ENCODE data around the gene FERMT1. TPM values are rescaled to one million over a fixed set of nuclear protein-coding genes. Genes with fewer than 3 reads are reported as not detected.
A peak's percentile ranks its signal among the peaks of the same experiment; 100 is the strongest.
"Not testable (repeated sequence)": the region's sequence is repeated elsewhere in the genome, so short reads cannot be mapped to it uniquely, and the experiment has no call there.

Gene FERMT1
- total RNA-seq, 1 donor from 2014 or later, result 3.5 TPM

DNA sequence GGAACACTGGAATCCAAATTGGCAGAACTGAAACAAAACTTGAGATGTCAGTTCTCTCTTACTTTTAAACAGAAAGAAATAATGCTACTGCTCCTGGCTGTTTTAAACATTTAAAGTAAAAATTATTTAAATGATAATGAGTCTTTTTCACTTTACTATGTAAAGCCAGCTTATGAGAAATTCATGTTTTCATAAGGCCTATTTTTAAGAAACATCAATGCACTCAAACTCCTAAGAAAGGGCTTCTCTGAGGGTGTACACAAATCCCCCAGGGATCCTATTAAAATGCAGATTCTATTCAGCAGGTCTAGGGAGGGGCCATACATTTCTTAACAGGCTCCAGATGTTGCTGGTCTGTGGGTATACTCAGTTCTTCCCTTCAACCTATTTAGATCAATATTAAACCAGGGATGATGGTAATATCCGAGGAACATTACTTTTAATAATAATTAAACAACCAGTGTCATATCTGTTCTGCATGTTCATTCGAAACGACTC is 2.3 kb downstream of the FERMT1 start:
- ATAC-seq (no peak), DNase-seq (ENCODE audit: low spot score) (no peak)
- intact Hi-C loops (cut with DNase I), result no loop called here

DNA sequence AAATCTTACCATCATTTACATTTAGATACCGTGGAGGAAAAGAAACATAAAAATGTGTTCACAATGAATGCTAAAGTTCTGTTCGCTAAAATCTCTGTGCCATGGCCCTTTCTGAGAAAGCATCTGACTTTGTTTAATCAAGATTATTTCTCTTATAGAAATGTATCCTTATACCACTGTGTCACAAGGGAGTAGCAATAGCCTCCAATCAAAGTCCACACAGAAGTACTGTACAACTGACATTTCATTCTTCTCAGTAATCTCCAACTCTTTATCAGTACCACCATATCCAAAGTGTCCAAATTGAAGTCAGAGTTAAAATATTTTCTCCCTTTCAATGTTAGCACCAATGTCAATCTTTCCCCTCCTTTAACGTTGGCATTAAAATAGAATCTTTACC is 6.1 kb downstream of the FERMT1 start:
- DNase-seq (ENCODE audit: low spot score), result no peak
- ATAC-seq, result no peak
- intact Hi-C loops (cut with DNase I), result no loop called here

DNA sequence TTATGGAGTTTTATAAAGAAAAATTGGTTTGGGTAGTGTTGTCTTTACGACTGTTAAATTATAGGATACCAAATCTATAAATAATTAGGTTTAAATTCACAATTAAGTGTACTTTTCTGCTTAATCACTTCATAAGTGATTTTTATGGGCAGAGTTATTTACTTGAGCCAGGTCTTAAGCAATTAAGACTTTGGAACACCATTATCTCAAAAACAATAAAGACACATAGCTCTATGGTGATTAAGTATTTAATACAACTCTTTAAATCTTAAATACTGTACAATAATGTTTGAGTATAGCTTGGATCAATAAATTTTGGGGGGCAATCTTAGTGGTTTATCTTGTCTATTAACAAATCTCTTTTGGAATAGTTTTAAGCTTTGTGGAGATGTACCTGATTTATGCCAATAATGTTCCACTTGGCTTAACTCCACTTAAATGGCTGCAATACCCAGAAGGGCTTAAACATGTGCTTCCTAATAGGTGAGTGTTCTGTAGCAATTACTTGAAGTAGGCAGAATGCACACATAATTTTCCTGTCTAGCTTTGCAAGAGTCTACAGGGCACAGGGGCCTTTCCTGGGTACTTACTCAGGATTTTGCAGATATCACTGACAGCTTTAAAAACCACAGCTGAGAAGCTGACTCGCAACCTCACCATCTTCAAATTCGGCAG is 7.5 kb downstream of the FERMT1 start:
- intact Hi-C loops (cut with DNase I), result no loop called here
- ATAC-seq, result no peak
- DNase-seq (ENCODE audit: low spot score), result no peak

DNA sequence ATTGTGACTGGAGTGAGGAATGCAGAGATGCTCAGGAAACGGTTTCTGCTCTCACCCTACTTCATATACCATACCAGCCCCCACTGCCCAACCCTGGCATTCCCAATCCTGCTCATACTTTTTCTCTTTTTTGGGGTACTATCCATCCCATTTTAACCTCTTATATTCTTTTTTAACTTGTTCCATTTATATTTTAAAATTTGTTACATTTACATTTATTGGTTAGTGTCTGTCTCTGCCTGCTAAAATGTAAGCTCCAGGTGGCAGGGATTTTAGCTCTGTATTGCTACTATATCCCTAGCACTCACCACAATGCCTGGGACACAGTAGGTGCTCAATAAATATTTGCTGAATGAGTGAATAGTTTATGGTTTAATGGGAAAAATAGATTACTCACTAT is 8.1 kb downstream of the FERMT1 start:
- intact Hi-C loops (cut with DNase I), result no loop called here

DNA sequence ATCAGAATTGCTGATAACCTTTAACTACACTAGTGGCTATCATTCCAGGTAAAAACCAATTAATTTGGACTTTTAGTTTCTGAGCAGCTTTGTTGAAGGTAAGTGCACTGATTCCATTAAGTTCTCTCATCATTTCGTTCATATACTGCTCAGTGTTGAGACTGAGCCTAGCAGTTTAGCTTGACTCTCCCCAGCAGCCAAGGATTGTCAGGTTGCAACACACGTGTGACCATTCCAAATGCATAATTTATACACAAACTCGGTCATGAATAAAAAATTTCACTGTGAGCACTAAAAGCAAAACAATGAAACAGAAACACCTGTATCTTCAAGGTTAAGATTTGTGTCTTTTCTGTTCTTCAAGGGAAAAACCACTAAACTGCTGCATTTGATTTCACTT is 8.9 kb downstream of the FERMT1 start:
- no peak for DNase-seq (ENCODE audit: low spot score)
- ATAC-seq, result no peak
- intact Hi-C loops (cut with DNase I), result no loop called here

More for the DNA sequence above, 8.1 kb downstream of the FERMT1 start:
- no peak for DNase-seq (ENCODE audit: low spot score)
- no peak for ATAC-seq

DNA sequence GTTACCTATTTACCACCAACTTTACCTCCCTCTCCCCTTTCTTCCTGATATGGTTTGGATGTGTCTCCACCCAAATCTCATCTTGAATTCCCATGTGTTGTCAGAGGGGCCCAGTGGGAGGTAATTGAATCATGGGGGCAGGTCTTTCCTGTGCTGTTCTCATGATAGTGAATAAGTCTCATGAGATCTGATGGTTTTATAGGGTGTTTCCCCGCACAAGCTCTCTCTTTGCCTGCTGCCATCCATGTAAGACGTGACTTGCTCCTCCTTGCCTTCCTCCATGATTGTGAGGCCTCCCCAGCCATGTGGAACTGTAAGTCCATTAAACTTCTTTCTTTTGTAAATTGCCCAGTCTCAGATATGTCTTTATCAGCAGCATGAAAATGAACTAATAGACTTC is 9.9 kb downstream of the FERMT1 start:
- DNase-seq (ENCODE audit: low spot score); ATAC-seq; intact Hi-C loops (cut with DNase I): not testable (repeated sequence)

DNA sequence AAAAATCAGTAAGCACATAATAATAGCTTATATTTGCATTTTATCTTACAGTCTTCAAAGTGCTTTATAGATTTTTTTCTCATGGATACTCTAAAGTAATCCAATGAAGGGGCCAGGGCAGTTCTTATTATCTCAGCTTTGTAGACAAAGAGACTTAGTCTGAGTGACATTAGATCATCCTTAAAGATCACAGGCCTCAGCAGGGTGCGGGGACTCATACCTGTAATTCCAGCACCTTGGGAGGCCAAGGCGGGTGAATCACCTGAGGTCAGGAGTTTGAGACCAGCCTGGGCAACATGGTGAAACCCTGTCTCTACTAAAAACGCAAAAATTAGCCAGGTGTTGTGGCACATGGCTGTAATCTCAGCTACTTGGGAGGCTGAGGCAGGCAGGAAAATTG is 14.5 kb downstream of the FERMT1 start:
- intact Hi-C loops (cut with DNase I), result no loop called here
- ATAC-seq (no peak), DNase-seq (ENCODE audit: low spot score) (no peak)

DNA sequence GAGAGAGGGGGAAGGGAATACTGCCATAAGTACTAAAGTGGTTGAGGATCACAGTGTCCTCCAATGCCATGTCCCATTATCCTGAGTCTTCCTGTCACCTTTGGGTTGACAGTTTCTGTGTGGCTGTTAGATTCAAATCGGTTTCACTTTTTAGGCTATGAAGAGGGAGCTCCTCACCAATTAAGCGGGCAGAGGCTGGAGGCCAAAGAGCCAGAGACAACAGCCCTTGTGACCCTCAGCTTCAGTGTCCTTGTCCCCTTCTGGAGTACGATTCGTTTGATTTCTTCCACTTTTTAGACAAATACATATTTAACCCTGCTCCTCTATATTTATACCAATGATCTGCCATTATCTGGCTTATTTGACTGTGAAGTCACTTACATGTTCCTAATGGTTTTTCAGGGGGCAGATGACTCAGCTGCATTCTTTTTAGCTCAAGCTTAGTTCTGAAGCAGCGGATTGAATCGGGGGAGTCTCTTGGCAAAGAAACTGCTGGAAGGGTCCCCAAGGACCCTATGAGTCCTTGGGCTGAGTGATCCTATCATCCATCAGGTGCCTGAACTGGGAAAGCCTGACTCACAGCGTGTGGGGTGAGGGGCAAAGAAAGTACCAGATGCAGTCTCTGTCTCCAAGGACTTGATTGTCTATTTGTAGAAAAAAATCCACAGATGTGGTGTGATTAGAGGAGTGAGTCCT is 18.2 kb downstream of the FERMT1 start:
- intact Hi-C loops (cut with DNase I), result no loop called here
- no peak for DNase-seq (ENCODE audit: low spot score)
- peak; percentile 70 for ATAC-seq

DNA sequence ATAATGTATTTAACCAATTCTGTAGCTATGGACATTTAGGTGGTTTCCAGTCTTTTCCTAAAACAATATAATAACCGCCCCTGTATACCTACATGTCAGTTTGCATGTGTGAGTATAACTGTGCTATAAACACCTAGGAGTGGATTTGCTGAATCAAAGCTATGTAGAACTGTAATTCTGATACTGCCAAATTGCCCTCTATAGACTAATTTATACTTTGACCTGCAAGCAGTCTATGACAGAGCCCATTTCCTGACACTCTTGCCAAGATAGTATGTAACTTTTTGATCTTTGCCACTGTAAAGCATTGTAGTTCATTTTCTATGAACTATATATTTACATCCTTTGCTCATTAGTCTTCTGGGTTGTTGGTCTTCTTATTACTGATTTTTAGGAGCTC is 19.5 kb downstream of the FERMT1 start:
- ATAC-seq, result no peak
- no peak for DNase-seq (ENCODE audit: low spot score)
- intact Hi-C loops (cut with DNase I), result no loop called here

DNA sequence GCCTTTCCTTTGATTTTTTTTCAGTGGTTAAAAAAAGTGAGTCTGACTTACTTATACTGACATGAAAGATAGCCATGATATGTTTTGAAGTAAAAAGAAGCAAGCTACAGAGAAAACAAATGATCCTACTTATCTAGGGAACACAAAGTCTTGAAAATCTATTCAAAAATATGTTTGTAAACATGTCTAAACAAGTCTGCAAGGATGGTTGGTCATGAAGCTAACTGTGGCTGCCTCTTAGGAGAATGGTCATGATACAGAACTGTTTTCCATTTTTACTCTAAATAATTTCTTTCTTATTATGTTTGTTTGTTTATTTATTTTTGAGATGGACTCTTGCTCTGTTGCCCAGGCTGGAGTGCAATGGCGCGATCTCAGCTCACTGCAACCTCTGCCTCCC is 21.5 kb downstream of the FERMT1 start:
- no peak for ATAC-seq
- no peak for DNase-seq (ENCODE audit: low spot score)
- intact Hi-C loops (cut with DNase I), result no loop called here

DNA sequence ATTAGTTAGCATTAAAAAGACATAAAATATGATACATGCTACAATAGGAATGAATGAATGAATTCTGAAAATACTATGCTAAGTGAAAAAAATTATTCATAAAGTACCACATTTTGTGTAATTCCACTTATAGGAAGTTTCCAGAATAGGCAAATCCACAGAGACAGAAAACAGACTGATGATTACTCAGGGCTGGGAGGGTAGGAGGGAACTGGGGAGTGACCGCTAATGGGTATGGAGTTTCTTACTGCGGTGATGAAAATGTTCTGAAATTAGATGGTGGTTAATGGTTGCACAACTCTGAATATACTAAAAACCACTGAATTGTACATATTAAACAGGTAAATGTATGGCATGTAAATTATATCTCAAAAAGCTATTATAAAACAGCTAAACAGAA is 22.6 kb downstream of the FERMT1 start:
- ATAC-seq, result no peak
- intact Hi-C loops (cut with DNase I), result no loop called here

DNA sequence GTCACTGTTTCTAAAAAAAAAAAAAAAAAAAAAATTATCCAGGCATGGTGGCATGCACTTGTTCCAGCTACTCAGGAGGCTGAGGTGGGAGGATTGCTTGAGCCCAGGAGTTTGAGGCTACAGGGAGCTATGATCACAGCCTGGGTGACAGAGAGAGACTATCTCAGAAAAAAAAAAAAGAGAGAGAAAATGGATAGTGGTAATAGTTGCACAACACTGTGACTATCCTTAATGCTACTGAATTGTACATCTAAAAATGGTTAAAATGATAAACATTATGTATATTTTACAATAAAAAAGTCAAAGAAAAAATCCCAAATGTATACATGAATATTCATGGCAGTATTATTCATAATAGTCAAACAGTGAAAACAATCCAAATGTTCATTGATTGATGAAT is 23.0 kb downstream of the FERMT1 start:
- intact Hi-C loops (cut with DNase I), result no loop called here
- DNase-seq (ENCODE audit: low spot score) (no peak), ATAC-seq (no peak)

More for the DNA sequence above, 22.6 kb downstream of the FERMT1 start:
- no peak for DNase-seq (ENCODE audit: low spot score)

DNA sequence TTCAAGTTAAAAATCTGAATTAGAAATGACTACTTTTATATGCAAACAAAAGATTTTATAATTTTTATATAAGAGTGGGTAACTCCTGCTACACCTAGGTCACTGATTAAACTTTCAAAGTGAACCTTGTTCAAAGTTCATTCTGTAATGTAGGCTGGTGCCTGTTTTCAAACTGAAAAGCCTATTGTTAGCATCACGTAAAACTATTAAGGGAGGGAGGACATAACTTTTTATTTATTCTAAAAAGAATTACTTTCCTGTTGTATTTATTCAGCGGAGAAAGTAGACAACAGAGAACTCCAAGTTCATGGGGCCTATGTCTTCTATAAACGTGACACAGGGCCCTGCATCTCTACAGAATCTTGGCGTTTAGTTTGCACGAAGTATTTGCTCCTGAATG is 27.4 kb downstream of the FERMT1 start:
- intact Hi-C loops (cut with DNase I), result no loop called here
- DNase-seq (ENCODE audit: low spot score), result no peak
- ATAC-seq, result no peak

DNA sequence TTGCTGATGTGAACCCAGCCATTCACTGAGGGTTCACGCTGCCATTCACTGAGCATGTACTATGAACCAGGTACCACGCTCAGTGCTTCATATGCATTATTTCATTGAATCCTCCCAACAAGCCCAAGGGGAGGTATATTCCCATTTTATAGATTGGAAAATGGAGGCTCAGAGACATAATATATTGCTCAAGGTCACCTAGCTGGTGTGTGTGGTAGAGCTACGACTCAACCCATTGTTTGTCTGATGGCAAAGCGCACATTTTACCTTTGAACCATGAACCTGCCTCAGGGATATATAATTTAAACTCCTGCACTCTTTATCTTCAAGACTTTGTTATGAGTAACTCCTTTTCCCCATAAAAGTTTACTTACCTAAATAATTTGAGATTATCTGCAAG is 28.3 kb downstream of the FERMT1 start:
- intact Hi-C loops (cut with DNase I), result no loop called here
- DNase-seq (ENCODE audit: low spot score), result no peak
- no peak for ATAC-seq

DNA sequence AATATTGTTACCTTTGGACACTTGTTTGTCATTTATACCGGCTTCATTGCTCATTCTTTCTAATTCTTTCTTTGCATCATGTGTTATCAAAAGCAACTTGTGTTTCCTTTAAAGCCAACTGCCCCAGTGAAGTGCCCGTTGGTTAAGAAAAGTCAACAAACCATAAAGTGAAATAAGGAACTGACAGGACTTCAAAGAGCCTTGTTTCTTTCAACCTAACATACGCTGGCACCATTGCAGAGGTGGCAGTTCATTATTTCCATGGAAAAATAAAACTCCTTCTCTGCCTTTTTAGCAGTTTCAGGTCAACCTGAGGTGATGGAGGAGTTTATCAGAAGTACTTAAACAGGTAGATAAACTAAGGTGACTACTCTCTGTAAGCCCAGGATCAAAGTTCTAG is 28.8 kb downstream of the FERMT1 start:
- ATAC-seq (no peak), DNase-seq (ENCODE audit: low spot score) (no peak)
- intact Hi-C loops (cut with DNase I), result no loop called here

DNA sequence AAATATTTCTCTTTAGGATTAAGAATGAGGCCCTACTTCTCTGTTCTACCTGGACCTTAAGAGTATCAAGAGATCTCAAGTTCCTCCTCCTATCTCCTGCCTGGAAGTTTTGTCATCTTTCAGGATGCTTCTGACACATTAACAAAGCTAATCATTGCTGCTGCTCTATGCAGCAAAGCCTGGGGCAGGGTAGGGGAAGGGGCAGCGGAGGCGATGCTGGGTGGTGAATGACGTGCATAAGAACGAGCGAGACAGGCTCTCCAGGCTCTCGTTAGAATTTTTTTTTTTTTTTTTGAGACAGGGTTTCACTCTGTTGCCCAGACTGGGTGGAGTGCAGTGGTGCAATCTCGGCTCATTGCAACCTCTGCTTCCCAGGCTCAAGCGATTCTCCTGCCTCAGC is 31.2 kb downstream of the FERMT1 start:
- ATAC-seq (no peak), DNase-seq (ENCODE audit: low spot score) (no peak)
- intact Hi-C loops (cut with DNase I), result no loop called here

DNA sequence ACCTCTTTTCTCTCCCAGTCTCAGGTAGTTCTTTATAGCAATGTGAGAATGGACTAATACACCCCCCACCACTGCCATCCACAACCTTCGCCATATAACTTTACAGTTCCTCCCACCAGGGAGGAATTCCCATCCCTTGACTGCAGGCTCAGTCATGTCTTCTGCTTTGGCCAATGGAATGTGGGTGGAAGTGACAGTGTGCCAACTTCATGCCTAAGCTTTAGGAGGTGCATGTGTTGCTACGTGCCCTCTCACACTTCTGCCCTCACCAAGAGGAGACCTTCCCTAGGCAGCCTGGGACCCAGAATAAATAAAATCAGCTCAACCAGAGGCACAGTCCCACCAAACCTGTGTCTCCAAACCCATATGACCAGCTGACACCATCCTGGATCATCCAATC is 36.0 kb downstream of the FERMT1 start:
- DNase-seq (ENCODE audit: low spot score), result no peak
- ATAC-seq, result no peak
- intact Hi-C loops (cut with DNase I), result no loop called here

DNA sequence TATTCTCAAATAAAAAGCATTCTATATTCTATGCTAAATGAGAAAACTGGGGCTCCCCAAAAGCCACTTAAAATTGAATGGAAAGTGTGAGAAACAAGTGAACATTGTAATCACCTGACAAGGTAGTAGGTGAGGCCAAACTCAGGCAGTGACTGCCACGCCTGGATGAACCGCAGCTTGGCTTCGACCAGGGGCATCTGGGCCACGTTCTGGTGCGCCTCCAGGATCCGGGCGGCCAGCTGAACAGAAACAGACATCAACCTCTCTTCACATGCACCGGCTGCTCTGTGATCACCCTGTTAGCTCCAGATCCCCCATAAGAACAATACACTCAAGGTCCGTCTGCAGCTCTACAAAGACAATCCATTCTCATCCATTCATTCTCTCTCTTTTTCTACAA is 38.9 kb downstream of the FERMT1 start:
- ATAC-seq, result no peak
- intact Hi-C loops (cut with DNase I), result no loop called here
- DNase-seq (ENCODE audit: low spot score), result no peak

DNA sequence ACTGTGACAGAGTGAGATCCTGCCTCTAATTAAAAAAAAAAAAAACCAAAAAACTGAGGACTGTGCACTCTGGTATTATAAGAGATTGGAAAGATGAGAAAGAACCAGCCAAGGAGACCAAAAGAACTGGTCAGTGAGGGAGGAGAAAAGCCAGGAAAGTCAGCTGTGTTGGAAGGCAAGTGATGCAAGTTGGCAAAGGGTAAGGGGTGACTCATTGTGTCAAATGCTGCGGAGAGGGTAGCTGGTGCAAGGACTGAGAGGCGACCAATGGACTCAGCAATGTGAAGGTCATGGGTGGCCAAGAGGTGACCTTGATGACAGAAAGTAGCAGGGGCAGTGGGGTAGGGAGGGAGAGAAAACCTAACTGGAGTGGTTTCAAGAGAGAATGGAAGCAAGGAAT is 41.6 kb downstream of the FERMT1 start:
- ATAC-seq, result no peak
- intact Hi-C loops (cut with DNase I), result no loop called here
- no peak for DNase-seq (ENCODE audit: low spot score)

DNA sequence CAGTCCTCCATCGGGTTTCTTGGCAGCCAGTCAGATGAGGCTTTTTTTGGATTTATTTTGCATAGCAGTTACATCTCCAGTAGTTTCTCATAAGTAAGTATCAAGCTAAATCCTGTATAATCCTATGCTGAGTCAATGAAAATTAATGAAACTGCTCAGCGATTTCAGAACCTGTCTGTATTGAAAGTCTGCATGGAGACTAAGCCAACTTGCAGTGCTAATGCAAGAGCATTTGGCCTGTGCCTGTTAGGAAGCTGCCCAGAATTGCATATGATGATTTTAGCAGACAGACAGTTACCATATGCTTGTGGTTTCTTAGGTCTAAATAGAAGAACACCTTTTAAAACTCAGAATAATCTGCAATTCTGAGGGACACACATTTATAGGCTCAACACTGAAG is 43.8 kb downstream of the FERMT1 start:
- no peak for ATAC-seq

More for the DNA sequence above, 43.8 kb downstream of the FERMT1 start:
- intact Hi-C loops (cut with DNase I), result loop anchor here (5.0 kb wide), 1 partner anchor 552 kb away; no protein-coding TSS in a partner anchor
- DNase-seq (ENCODE audit: low spot score), result no peak
